ENCODE data around the gene AHNAK.

DNA sequence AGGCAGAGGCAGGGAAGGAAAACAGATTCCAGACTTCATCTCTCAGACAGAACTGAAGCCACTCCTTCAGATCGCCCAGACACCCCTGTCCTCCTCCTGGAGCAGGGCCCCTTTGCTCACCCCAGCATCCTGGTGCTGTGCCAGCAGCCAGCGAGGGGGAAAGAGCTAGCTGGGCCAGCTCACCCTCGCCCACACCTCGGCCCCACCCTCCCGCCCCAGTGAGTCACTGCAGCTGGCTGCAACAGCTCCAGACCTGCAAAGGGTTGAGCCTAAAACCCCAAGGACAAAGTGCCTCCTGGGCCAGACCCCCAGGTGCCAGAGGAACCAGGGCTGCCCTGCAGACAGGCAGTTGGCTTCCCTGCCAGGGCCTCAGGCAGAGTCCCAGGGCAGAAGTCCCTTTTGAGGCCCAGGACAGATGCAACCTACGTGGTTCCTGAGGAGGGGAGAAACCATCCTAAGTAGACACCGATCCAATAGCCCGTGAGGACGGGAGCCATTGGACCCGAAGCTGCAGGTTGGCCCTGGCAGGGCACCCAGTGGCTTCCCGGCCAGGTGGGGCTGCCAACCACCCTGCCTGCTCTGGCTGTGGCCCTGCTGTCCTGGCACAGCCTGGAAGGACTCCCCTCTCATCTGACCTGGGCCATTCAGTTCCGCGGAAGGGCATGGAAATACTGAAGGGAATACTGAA is 7.2 kb downstream of the AHNAK start:
- TF ChIP-seq RARB (CRISPR knock-in tag; IDR thresholded peaks at IDR 0.05) (no peak), ZNF565 (CRISPR knock-in tag; conservative IDR thresholded peaks at IDR 0.05; ENCODE audit: low read depth) (no peak), ARNTL (CRISPR knock-in tag; IDR thresholded peaks at IDR 0.05; ENCODE audit: borderline replicate concordance, low read depth) (no peak), OSR1 (CRISPR knock-in tag; IDR thresholded peaks at IDR 0.05) (no peak), TOX (CRISPR knock-in tag; IDR thresholded peaks at IDR 0.05; ENCODE audit: borderline replicate concordance) (no peak), TCF4 (CRISPR knock-in tag; IDR thresholded peaks at IDR 0.05; ENCODE audit: borderline replicate concordance) (no peak), ISL1 (CRISPR knock-in tag; IDR thresholded peaks at IDR 0.05) (no peak), BACH2 (CRISPR knock-in tag; IDR thresholded peaks at IDR 0.05; ENCODE audit: borderline replicate concordance) (no peak), CSDC2 (CRISPR knock-in tag; IDR thresholded peaks at IDR 0.05) (no peak)

All from SK-N-SH treated with all-trans-retinoic acid at 6 μM for 48 hours (cell line).